Measurements from ENCODE around the gene MATN4. TPM values are rescaled to one million over a fixed set of nuclear protein-coding genes. Genes with fewer than 3 reads are reported as not detected.

The MATN4 gene
- total and polyA plus RNA-seq, 5 donors, result 0.05 to 0.20 (median 0.16) TPM; not detected in 1

- Histone ChIP-seq H3K4me1 (ENCODE audit: control insufficient read depth, insufficient read depth, low read length) (peaks cover 22% of the 10 kb centered on the region), H3K27me3 (ENCODE audit: control insufficient read depth, insufficient read depth) (no peaks in the 10 kb centered on the region), H3K4me3 (ENCODE audit: low read length) (peak overlapping the region; percentile 57), H3K9me3 (ENCODE audit: control insufficient read depth, low read length) (no peaks in the 10 kb centered on the region), H3K27ac (ENCODE audit: low read length) (peak overlapping the region; percentile 98)
- intact Hi-C loops (cut with DNase I), result no loop called here
- WGBS, result 57% methylated on average over 5 of the region's 5 CpGs
- no peak for DNase-seq
- ATAC-seq, result no peak
These were observed 38.8 kb upstream of the MATN4 start for GRCh38 chr20:45346851-45347250.

GRCh38 chr20:45346291-45346718, 38.2 kb upstream of the MATN4 start:
- Histone ChIP-seq H3K27me3 (ENCODE audit: control insufficient read depth, insufficient read depth) (no peaks in the 10 kb centered on the region), H3K4me1 (ENCODE audit: control insufficient read depth, insufficient read depth, low read length) (peaks cover 24% of the 10 kb centered on the region), H3K9me3 (ENCODE audit: control insufficient read depth, low read length) (no peaks in the 10 kb centered on the region), H3K4me3 (ENCODE audit: low read length) (peak overlapping the region; percentile 57), H3K27ac (ENCODE audit: low read length) (peak overlapping the region; percentile 98)
- ATAC-seq (no peak), DNase-seq (no peak)
- intact Hi-C loops (cut with DNase I), result no loop called here
- WGBS, result 60% methylated on average over 3 of the region's 3 CpGs

GRCh38 chr20:45345104-45345936, 37.2 kb upstream of the MATN4 start:
- intact Hi-C loops (cut with DNase I), result no loop called here
- no peaks in the 10 kb centered on the region for H3K27me3 ChIP-seq (ENCODE audit: control insufficient read depth, insufficient read depth)
- H3K27ac ChIP-seq (ENCODE audit: low read length), result peak overlapping the region; percentile 98
- WGBS, result 63% methylated on average over 9 of the region's 9 CpGs
- DNase-seq, result no peak
- peak overlapping the region; percentile 57 for H3K4me3 ChIP-seq (ENCODE audit: low read length)
- no peak for ATAC-seq
- no peaks in the 10 kb centered on the region for H3K9me3 ChIP-seq (ENCODE audit: control insufficient read depth, low read length)
- peaks cover 24% of the 10 kb centered on the region for H3K4me1 ChIP-seq (ENCODE audit: control insufficient read depth, insufficient read depth, low read length)

GRCh38 chr20:45344168-45344860, 36.2 kb upstream of the MATN4 start:
- Histone ChIP-seq H3K27me3 (ENCODE audit: control insufficient read depth, insufficient read depth) (no peaks in the 10 kb centered on the region), H3K27ac (ENCODE audit: low read length) (peak overlapping the region; percentile 98), H3K4me3 (ENCODE audit: low read length) (peak overlapping the region; percentile 9), H3K4me1 (ENCODE audit: control insufficient read depth, insufficient read depth, low read length) (peaks cover 27% of the 10 kb centered on the region), H3K9me3 (ENCODE audit: control insufficient read depth, low read length) (no peaks in the 10 kb centered on the region)
- DNase-seq, result peak in 2 of 3 donors; percentile 70 to 72
- WGBS, result 33% methylated on average over 9 of the region's 9 CpGs
- intact Hi-C loops (cut with DNase I), result no loop called here
- ATAC-seq, result peak; percentile 27 to 67

GRCh38 chr20:45343532-45344167, 35.6 kb upstream of the MATN4 start:
- intact Hi-C loops (cut with DNase I), result no loop called here
- ATAC-seq (no peak), DNase-seq (no peak)
- peaks cover 30% of the 10 kb centered on the region for H3K4me1 ChIP-seq (ENCODE audit: control insufficient read depth, insufficient read depth, low read length)
- no peaks in the 10 kb centered on the region for H3K27me3 ChIP-seq (ENCODE audit: control insufficient read depth, insufficient read depth)
- peak overlapping the region; percentile 98 for H3K27ac ChIP-seq (ENCODE audit: low read length)
- H3K9me3 ChIP-seq (ENCODE audit: control insufficient read depth, low read length), result no peaks in the 10 kb centered on the region
- 48% methylated on average over 6 of the region's 6 CpGs for WGBS
- no peak overlapping the region for H3K4me3 ChIP-seq (ENCODE audit: low read length)

GRCh38 chr20:45342855-45343531, 34.9 kb upstream of the MATN4 start:
- no peaks in the 10 kb centered on the region for H3K27me3 ChIP-seq (ENCODE audit: control insufficient read depth, insufficient read depth)
- no peak for ATAC-seq
- H3K4me1 ChIP-seq (ENCODE audit: control insufficient read depth, insufficient read depth, low read length), result peaks cover 33% of the 10 kb centered on the region
- H3K9me3 ChIP-seq (ENCODE audit: control insufficient read depth, low read length), result no peaks in the 10 kb centered on the region
- H3K27ac ChIP-seq (ENCODE audit: low read length), result peak overlapping the region; percentile 98
- no peak for DNase-seq
- intact Hi-C loops (cut with DNase I), result no loop called here
- H3K4me3 ChIP-seq (ENCODE audit: low read length), result no peak overlapping the region
- 56% methylated on average over 6 of the region's 6 CpGs for WGBS

- DNase-seq, result peak; percentile 62 to 84 (median 81)
- Histone ChIP-seq H3K4me1 (ENCODE audit: control insufficient read depth, insufficient read depth, low read length) (peaks cover 40% of the 10 kb centered on the region), H3K27ac (ENCODE audit: low read length) (peak overlapping the region; percentile 98), H3K27me3 (ENCODE audit: control insufficient read depth, insufficient read depth) (no peaks in the 10 kb centered on the region), H3K9me3 (ENCODE audit: control insufficient read depth, low read length) (no peaks in the 10 kb centered on the region), H3K4me3 (ENCODE audit: low read length) (peak overlapping the region; percentile 3)
- peak; percentile 71 to 78 for ATAC-seq
- WGBS, result 18% methylated on average over 16 of the region's 16 CpGs
- intact Hi-C loops (cut with DNase I), result no loop called here
These were observed 34.1 kb upstream of the MATN4 start for GRCh38 chr20:45341939-45342854.

GRCh38 chr20:45341579-45341938, 33.5 kb upstream of the MATN4 start:
- peaks cover 44% of the 10 kb centered on the region for H3K4me1 ChIP-seq (ENCODE audit: control insufficient read depth, insufficient read depth, low read length)
- no peak for ATAC-seq

GRCh38 chr20:45340951-45341350, 32.9 kb upstream of the MATN4 start:
- Histone ChIP-seq H3K27ac (ENCODE audit: low read length) (peak overlapping the region; percentile 98), H3K4me1 (ENCODE audit: control insufficient read depth, insufficient read depth, low read length) (peaks cover 41% of the 10 kb centered on the region), H3K27me3 (ENCODE audit: control insufficient read depth, insufficient read depth) (no peaks in the 10 kb centered on the region), H3K4me3 (ENCODE audit: low read length) (no peak overlapping the region), H3K9me3 (ENCODE audit: control insufficient read depth, low read length) (no peaks in the 10 kb centered on the region)
- intact Hi-C loops (cut with DNase I), result no loop called here
- ATAC-seq, result no peak
- DNase-seq, result no peak
- WGBS, result 65% methylated on average over 1 of the region's 1 CpG

More at GRCh38 chr20:45341579-45341938, 33.5 kb upstream of the MATN4 start:
- Histone ChIP-seq H3K27ac (ENCODE audit: low read length) (peak overlapping the region; percentile 98), H3K27me3 (ENCODE audit: control insufficient read depth, insufficient read depth) (no peaks in the 10 kb centered on the region), H3K4me3 (ENCODE audit: low read length) (peak overlapping the region; percentile 3), H3K9me3 (ENCODE audit: control insufficient read depth, low read length) (no peaks in the 10 kb centered on the region)
- intact Hi-C loops (cut with DNase I), result no loop called here
- WGBS, result 47% methylated on average over 3 of the region's 3 CpGs
- DNase-seq, result no peak

Measured in right cardiac atrium (tissue), 5 donors.